Large intestine (tissue), 3 donors: ENCODE data around the gene SYMPK. TPM values are rescaled to one million over a fixed set of nuclear protein-coding genes. Genes with fewer than 3 reads are reported as not detected.

Source experiments
- DNase-seq, 2 donors: peaks; one replicate each; pipeline versions ENCODE4 v3.0.0 to v3.0.0-alpha.2; 2013
- H3K27ac ChIP-seq: one replicate; pipeline ENCODE4 v1.5.1; 2013; ENCODE audit warnings: low read length
- H3K27me3 ChIP-seq: 2 replicates; pipeline ENCODE4 v1.6.1; 2013; ENCODE audit warnings: low read length; ENCODE audit not compliant: control insufficient read depth, insufficient read depth
- H3K36me3 ChIP-seq: 2 replicates; pipeline ENCODE4 v1.6.1; 2013; ENCODE audit warnings: low read length; ENCODE audit not compliant: control insufficient read depth, insufficient read depth
- H3K4me1 ChIP-seq: one replicate; pipeline ENCODE4 v1.6.1; 2013; ENCODE audit warnings: low read length; ENCODE audit not compliant: control insufficient read depth, insufficient read depth
- H3K4me3 ChIP-seq: one replicate; pipeline ENCODE4 v1.5.1; 2013; ENCODE audit warnings: low read length
- H3K9me3 ChIP-seq: one replicate; pipeline ENCODE4 v1.6.1; 2013; ENCODE audit warnings: mild to moderate bottlenecking, low read depth, low read length, moderate library complexity; ENCODE audit not compliant: control insufficient read depth
- WGBS: methylation state at CpG from one replicate; pipeline ENCODE4 v1.1.5; 2013; ENCODE audit warnings: low lambda C conversion rate; ENCODE audit not compliant: insufficient coverage; 5-methylcytosine and 5-hydroxymethylcytosine counted together
- polyA plus RNA-seq: library from polyadenylated mRNA; unstranded; fragments of 120-200 nt; gene quantifications from one replicate; pipeline ENCODE4 v1.2.1, GENCODE V29; 2013

SYMPK gene
- polyA plus RNA-seq, 1 donor, result 65.0 TPM

DNA sequence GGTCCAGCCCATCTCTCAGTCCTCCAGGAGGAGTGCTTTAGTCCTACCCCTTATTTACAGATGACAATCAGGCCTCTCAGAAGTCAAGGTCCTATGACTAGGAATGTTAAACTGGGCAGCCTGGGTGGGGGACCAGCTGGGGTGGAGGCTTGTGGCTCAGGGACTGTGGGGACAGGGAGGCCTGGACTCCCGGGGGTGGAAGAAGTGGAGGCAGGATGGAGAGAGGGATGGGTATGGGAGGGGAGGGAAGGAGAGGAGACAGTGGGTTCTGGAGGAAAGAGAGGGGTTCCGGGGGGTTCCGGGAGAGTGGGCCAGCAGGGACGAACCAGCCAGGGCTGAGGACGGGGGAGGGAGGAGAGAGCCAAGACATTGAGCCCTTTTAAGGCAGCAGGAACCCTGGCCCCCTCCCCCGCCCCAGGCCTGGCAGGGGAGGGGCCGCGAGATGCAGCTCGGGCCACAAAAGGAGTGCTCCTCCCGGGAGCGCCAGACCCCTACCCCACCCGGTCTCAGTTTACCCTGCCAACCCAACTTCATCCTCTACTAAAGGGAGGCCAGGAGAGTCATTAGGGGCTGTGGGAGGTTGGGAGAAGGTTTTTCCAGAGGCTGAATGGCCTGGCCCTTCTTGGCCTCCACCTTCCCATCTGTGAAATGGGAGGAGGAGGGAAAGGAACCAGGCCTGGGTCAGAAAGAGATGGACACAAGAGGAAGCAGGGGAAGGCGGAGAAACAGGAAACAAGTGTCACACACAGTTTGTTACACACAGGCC, 82.3 kb downstream of the SYMPK start:
- no peak for DNase-seq
- 40% methylated on average over 2 of the region's 13 CpGs for WGBS
- peaks cover 38% of the 10 kb centered on the region for H3K36me3 ChIP-seq
- no peaks in the 10 kb centered on the region for H3K27me3 ChIP-seq
- H3K27ac ChIP-seq, result no peak overlapping the region
- no peaks in the 10 kb centered on the region for H3K9me3 ChIP-seq
- peak overlapping the region; percentile 43 for H3K4me3 ChIP-seq
- H3K4me1 ChIP-seq, result peaks cover 26% of the 10 kb centered on the region

DNA sequence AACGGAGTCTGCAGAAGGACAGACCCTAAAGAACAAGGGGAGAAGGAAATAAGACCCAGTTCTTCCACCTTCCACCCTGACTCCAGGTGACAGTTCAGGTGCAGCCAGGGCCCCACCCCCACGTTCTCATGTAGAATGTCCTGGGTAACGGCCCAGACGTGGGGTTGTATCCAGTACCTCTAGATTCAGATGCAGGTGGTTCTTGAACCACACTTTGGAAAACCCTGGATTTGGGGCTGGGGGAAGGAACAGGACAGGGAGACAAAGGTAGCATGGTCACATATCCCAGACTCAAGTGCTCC, 82.8 kb downstream of the SYMPK start:
- DNase-seq, result no peak
- Histone ChIP-seq H3K4me1 (peaks cover 28% of the 10 kb centered on the region), H3K27ac (no peak overlapping the region), H3K27me3 (no peaks in the 10 kb centered on the region), H3K4me3 (peak overlapping the region; percentile 8), H3K36me3 (peaks cover 33% of the 10 kb centered on the region), H3K9me3 (no peaks in the 10 kb centered on the region)
- no CpG with 5 or more reads among the region's 4 CpGs for WGBS

DNA sequence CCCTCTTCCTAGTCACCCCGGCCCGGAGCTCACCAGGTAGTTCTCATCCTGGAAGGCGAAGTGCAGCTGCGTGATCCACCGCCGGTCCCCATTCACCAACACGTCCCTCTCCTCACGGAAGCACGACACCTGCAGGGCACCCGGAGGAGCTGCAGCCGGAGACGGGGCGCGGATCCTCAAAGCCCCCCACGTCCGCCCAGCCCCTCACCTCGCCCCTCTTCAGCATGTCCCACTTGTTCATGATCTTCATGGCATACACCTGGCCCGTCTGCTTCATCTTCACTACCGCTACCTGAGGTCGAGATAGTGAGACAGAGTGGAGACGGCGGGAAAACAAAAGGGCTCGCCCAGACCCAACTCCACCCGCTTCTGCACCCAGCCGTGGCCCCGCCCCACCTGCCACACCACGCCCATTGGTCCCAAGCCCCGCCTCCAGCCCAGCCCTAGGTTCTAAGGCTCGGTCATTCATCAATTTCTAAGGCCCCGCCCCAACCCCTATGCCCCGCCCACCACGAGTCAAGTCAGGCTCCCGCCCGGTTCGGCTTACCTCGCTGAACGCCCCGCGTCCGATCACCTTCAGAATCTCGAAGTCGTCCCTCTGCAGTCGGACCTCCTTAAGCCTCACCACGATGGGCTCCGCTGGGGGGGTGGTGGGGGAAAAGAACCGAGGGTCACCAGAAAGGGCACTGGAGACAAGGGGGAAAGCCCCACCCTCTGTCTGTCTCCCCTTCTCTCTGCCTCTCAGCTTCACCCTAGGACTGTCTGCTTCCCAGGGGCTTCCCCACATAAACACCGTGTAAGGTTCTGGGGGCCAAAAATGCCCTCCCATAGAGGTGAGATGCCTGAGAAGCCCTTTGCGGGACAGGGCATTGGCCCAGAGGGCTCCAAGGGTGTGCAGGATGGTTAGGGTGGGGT, 83.5 kb downstream of the SYMPK start:
- Histone ChIP-seq H3K4me1 (peaks cover 33% of the 10 kb centered on the region), H3K4me3 (peak overlapping the region; percentile 38), H3K27me3 (no peaks in the 10 kb centered on the region), H3K9me3 (no peaks in the 10 kb centered on the region), H3K36me3 (peaks cover 28% of the 10 kb centered on the region), H3K27ac (peak overlapping the region; percentile 10)
- peak; percentile 79 to 88 for DNase-seq
- no CpG with 5 or more reads among the region's 48 CpGs for WGBS

DNA sequence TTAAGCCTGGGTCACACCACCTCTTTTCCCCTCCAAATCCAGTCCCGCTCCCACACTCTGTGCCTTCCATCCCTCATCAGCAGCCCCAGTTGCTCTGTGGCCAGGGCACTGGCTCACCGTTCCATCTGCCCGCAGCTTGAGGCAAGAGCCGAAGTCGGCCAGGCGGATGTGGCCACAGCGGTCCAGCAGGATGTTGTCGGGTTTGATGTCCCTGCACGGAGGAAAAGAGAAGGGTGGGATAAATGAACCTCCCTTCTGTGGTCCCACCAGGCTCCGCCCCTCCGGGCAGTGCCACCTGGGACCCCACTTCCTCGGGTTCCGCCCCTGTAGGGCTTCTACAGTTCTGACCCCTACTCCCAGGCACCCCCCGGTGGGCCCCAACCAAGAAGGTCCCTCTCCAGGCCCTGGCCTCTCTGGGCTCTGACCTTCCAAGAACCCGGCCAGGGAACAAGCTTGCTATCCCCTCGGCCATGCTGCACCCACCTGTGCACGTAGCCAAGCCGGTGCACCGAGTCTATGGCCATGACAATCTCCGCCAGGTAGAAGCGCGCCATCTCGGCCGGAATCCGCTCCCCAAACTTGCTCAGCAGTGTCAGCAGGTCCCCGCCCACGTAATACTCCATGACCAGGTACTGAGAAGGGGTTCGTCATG, 84.8 kb downstream of the SYMPK start:
- Histone ChIP-seq H3K27ac (no peak overlapping the region), H3K9me3 (no peaks in the 10 kb centered on the region), H3K27me3 (no peaks in the 10 kb centered on the region), H3K4me1 (peaks cover 35% of the 10 kb centered on the region), H3K4me3 (no peak overlapping the region), H3K36me3 (peaks cover 26% of the 10 kb centered on the region)
- WGBS, result no CpG with 5 or more reads among the region's 28 CpGs
- no peak for DNase-seq

DNA sequence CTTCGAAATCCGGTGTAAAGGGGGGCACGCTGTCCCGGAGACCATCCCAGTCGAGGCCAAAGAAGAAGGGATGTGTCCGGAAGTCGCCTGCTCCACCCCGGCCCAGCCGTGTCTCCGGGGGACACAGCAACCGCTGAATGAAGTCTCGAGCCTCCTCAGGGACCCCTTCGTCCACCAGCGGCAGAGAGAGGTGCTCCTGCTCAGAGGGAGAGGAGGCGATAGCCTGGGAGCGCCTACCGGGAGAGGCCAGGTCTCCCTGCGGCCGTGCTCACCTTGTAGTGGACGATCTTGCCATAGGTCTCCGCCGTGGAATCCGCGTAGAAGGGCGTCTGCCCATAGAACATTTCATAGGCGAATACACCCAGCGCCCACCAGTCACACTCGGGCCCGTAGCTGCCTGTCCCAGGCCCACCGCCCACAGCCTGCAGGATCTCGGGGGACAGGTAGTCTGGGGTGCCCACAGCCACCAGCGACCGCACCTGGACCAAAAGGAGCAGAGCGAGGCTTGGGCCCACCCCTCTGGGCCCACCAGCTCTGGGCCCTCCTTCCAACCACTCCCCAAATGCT, 85.5 kb downstream of the SYMPK start:
- H3K27ac ChIP-seq, result no peak overlapping the region
- H3K27me3 ChIP-seq, result no peaks in the 10 kb centered on the region
- no peak for DNase-seq
- no peak overlapping the region for H3K4me3 ChIP-seq
- whole genome bisulfite sequencing, result no CpG with 5 or more reads among the region's 34 CpGs
- peaks cover 28% of the 10 kb centered on the region for H3K36me3 ChIP-seq
- H3K4me1 ChIP-seq, result peaks cover 41% of the 10 kb centered on the region
- H3K9me3 ChIP-seq, result no peaks in the 10 kb centered on the region

DNA sequence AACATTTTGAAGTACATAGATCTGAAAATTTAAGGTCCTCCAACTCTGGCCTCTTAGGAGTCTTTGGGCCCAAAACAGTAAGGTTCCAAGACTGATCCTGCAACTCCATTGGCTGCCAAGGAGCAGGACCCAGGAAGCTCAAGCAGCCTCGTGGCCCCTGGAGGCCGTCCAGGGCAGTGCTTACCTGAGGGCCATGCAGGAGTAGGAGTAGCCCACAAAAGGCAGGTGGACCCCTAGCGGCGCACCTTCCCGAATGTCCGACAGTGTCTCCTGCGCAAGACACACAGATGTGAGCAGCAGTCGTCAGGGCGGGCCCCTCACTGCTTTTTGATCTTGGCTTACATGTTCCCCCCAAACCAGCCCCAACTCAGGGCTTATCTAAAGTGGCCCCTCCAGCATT, 88.2 kb downstream of the SYMPK start:
- peak in 1 of 2 donors; percentile 55 for DNase-seq
- peaks cover 32% of the 10 kb centered on the region for H3K36me3 ChIP-seq
- no peaks in the 10 kb centered on the region for H3K27me3 ChIP-seq
- H3K4me1 ChIP-seq, result peaks cover 49% of the 10 kb centered on the region
- H3K9me3 ChIP-seq, result peaks cover 5% of the 10 kb centered on the region
- peak overlapping the region; percentile 0 for H3K27ac ChIP-seq
- H3K4me3 ChIP-seq, result no peak overlapping the region
- no CpG with 5 or more reads among the region's 9 CpGs for WGBS

DNA sequence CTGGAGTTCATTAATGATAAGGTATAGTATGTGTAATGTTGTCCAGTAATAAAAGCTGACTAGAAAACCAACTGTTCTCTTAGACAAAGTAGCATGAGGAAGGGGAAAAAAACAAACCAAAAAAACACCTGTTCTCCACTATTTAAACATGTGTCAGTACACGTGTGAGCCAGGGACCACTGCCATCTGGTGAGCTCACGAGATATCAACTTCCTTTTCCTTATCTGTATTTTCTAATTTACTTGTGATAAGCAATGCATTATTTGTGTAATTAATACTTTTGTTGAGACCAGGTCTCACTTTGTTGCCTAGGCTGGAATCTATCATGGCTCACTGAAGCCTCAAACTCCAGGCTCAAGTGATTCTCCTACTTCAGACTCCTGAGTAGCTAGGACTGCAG, 89.6 kb downstream of the SYMPK start:
- Histone ChIP-seq H3K36me3 (peaks cover 25% of the 10 kb centered on the region), H3K27me3 (no peaks in the 10 kb centered on the region), H3K27ac (no peak overlapping the region), H3K4me3 (no peak overlapping the region), H3K9me3 (peaks cover 5% of the 10 kb centered on the region), H3K4me1 (peaks cover 41% of the 10 kb centered on the region)
- no CpG with 5 or more reads among the region's 2 CpGs for WGBS
- DNase-seq, result peak in 1 of 2 donors; percentile 46

DNA sequence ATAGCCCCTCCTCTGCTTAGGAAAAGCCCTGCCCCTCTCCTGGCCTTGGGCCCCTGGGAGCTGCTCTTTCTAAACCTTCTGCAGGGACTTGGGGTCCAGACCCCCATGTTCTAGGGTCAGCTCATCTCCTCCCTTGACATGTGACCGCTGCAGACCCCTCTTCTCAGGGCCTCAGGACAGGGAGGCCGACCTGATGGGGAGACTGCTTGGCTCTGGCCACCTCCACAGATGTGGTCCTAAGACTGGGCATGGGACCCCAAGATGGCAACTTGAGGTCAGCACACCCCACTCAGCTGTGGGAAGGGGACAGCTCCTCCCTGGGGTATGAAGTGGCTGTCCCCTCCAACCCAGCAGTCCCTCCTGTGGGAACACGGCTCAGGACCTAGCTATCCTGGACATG, 90.0 kb downstream of the SYMPK start:
- Histone ChIP-seq H3K9me3 (peaks cover 5% of the 10 kb centered on the region), H3K4me3 (no peak overlapping the region), H3K27ac (no peak overlapping the region), H3K27me3 (no peaks in the 10 kb centered on the region), H3K4me1 (peaks cover 39% of the 10 kb centered on the region), H3K36me3 (peaks cover 20% of the 10 kb centered on the region)
- no peak for DNase-seq
- WGBS, result no CpG with 5 or more reads among the region's 3 CpGs

DNA sequence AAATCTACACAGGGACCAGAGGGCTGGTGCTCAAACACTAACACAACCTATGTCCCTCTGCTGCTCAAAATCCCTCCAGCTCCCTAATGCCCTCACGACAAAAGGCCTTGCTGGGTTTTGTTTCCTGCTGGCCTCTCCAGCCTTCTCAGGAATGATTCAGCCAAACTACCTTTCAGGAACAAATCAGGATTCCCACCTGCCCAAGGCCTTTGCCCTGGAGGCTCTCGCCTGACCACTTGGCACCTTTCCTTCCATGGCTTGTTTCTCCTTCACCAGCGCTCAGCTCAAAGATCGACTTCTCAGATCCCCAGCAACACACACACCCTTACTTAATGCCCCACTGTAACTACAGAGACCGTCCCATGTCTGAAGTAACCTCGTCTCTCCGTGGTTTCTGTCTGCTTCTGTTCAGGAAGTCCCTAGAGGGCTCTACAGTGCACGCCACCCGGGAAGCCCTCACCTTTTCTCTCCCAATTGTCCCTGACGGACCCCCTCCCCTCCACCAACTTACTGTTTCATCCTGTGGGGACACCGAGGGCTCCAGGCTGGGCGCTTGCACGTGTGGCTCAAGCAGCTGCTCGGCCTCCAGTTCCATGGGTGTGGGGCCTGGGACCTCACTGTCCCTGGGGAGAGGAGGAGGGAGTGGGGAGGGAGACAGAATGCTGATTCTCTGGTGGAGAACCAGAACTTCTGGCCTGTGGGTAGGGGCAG, 90.7 kb downstream of the SYMPK start:
- no peaks in the 10 kb centered on the region for H3K27me3 ChIP-seq
- H3K36me3 ChIP-seq, result peaks cover 14% of the 10 kb centered on the region
- H3K4me1 ChIP-seq, result peaks cover 43% of the 10 kb centered on the region
- DNase-seq, result peak in 1 of 2 donors; percentile 17
- H3K4me3 ChIP-seq, result no peak overlapping the region
- peaks cover 5% of the 10 kb centered on the region for H3K9me3 ChIP-seq
- H3K27ac ChIP-seq, result peak overlapping the region; percentile 6
- WGBS, result 100% methylated on average over 1 of the region's 14 CpGs
